WTC11 (cell line): ENCODE results near the gene ARMH1.
A peak's percentile ranks its signal among the peaks of the same experiment; 100 is the strongest.

Experiments
- ATF3 ChIP-seq: sonication (generic); formaldehyde crosslinking; conservative IDR thresholded peaks from 2 replicates; pipeline ENCODE4 v1.8.1; 2022; ENCODE audit warnings: mild to moderate bottlenecking, missing genetic modification reagents
- CTCF ChIP-seq: fragments of 200-600 bp; IDR thresholded peaks from 2 replicates; pipeline ENCODE4 v1.8.0; 2022; ENCODE audit warnings: antibody characterized with exemption
- GABPB1 ChIP-seq: sonication (generic); formaldehyde crosslinking; IDR thresholded peaks from 2 replicates; pipeline ENCODE4 v1.8.1; 2023; ENCODE audit warnings: mild to moderate bottlenecking, missing genetic modification reagents
- IRF2 ChIP-seq: sonication (generic); formaldehyde crosslinking; IDR thresholded peaks from 2 replicates; pipeline ENCODE4 v1.8.0; 2022; ENCODE audit warnings: low read depth, missing genetic modification reagents, borderline replicate concordance
- JUN ChIP-seq: sonication (generic); formaldehyde crosslinking; IDR thresholded peaks from 2 replicates; pipeline ENCODE4 v1.8.0; 2023; ENCODE audit warnings: mild to moderate bottlenecking, missing genetic modification reagents
- NR2C2 ChIP-seq: sonication (generic); formaldehyde crosslinking; IDR thresholded peaks from 2 replicates; pipeline ENCODE4 v1.8.0; 2022; ENCODE audit warnings: mild to moderate bottlenecking, missing genetic modification reagents
- USF1 ChIP-seq: sonication (generic); formaldehyde crosslinking; IDR thresholded peaks from 2 replicates; pipeline ENCODE4 v1.8.0; 2022; ENCODE audit warnings: mild to moderate bottlenecking, missing genetic modification reagents
- ZNF121 ChIP-seq: sonication (generic); formaldehyde crosslinking; IDR thresholded peaks from 2 replicates; pipeline ENCODE4 v1.8.0; 2023; ENCODE audit warnings: missing genetic modification reagents
- TF ChIP-seq, protein P1 (sequence below): sonication (generic); formaldehyde crosslinking; IDR thresholded peaks from 2 replicates; pipeline ENCODE4 v1.8.0; 2022; ENCODE audit warnings: mild to moderate bottlenecking, missing genetic modification reagents

DNA sequence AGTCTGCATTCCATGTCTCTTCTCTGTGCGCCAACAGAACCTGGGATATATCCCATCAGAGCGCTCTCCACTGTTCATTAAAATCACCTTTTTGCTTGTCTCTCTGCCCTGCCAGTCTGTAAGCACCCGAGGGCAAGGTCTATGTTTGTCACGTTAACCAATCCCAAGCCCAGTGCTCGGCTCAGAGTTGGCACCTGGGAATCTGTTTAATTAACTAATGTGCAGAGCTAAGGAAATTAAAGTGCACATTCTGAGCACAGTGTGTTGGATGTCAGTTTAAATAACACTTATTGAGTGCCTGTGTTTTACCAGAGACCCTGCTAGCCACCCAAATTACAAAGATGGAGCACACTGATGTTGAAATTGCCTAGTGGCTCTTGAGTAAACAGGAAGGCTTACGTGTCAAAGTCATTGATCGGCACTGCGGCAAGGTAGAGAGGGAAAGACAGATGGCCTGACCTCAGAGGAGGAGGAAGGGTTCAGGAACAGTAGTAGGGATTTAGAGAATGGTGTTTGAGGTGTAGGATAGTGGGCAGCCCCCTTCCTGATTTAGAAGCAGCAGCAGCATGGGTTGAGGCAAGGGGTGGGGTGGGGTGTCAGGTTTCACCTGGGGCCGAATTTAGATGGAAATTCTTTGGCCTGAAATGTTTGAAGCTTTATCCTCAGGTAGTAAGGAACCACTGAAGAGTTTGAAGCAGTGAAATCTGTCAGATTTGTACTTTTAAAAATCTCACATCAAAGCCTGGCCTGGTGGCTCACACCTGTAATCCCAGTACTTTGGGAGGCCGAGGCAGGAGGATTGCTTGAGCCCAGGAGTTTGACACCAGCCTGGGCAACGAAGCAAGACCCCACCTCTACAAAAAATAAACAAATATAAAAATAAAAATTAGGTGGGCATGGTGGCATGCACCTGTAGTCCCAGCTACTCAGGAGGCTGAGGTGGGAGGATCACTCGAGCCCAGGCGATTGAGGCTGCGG, 7.7 kb downstream of the ARMH1 start:
- TF ChIP-seq IRF2 (CRISPR knock-in tag) (no peak), CTCF (no peak), ZNF121 (CRISPR knock-in tag) (peak; percentile 90; the same call in 1 of the 2 replicates), JUN (no peak), USF1 (no peak), ATF3 (CRISPR knock-in tag) (no peak), GABPB1 (peak; percentile 77), NR2C2 (CRISPR knock-in tag) (no peak)
- TF ChIP-seq, protein P1, sequence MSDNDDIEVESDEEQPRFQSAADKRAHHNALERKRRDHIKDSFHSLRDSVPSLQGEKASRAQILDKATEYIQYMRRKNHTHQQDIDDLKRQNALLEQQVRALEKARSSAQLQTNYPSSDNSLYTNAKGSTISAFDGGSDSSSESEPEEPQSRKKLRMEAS (CRISPR knock-in tag) = no peak
